ENCODE data around the gene TRAPPC12.

Gene TRAPPC12

DNA sequence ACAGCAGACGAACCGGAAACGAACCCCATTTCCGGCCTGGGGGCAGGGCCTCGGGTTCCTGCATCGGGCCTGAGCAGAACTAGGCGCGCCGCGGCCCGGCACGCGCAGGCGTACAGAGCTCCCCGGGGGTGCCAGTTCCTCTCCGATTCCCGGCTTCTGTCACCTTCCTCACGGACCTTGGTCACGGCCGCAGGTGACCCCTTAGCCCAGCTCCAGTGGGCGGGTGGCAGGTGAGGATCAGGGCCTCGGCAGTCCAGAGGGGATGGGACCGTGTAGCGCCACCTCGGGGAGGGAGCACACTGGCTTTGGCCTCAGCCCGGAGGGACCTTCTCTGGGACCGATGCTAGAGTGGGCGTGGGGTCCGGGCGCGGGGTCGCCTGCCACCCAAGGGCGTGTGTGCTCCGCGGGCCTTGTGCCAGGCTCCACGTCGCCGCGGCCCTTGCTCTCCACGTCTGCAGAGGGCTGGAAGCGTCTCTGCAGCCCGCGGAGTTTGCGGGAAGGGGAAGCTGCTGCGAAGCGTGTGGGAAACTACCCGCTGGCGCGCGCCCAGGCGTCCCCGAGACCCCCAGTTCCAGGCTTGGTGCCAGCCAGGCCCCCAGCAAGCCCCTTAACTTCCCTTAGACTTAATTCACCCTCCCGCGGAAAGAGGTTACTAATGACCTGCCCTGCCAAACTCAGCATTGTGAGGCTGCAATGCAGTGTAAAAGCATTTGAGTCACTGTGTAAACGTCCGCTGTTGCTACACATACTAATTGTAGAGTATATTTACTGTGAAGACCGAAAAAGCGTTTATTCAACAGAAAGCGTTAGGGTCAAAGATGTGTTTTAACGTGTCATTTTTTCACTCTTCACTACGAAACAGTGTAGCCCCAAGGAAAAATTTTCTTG is at the start of gene TRAPPC12:
Gene TRAPPC12, plus strand, starts transcription at position 48 of the 888 bp plus-strand sequence. CDS start 7,930 bp downstream, outside the sequence.
- no peaks in the 10 kb centered on the region for H3K27me3 ChIP-seq (ENCODE audit: insufficient read depth, insufficient read length)
- TF ChIP-seq SUZ12 (IDR thresholded peaks at IDR 0.05; ENCODE audit: extremely low read depth, insufficient read depth, insufficient read length) = no peak
- no peak for TF ChIP-seq ZNF274 (IDR thresholded peaks at IDR 0.05; ENCODE audit: low read depth, low read length)
- TF ChIP-seq YY1 (IDR thresholded peaks at IDR 0.05; ENCODE audit: insufficient read depth, insufficient read length) = no peak
- peak within 1 kb of the TSS; percentile 97 for H3K9ac ChIP-seq (ENCODE audit: insufficient read length, low read depth)
- H3K36me3 ChIP-seq (ENCODE audit: insufficient read depth, insufficient read length, low read length) = peaks cover 25% of the 10 kb centered on the region
- H3K9me3 ChIP-seq (ENCODE audit: insufficient read depth, low read length) = no peaks in the 10 kb centered on the region
- H3K4me3 ChIP-seq (ENCODE audit: insufficient read length, low read depth) = peak within 1 kb of the TSS; percentile 92
- H3K4me1 ChIP-seq (ENCODE audit: insufficient read depth, insufficient read length) = peaks cover 5% of the 10 kb centered on the region
- DNase-seq (ENCODE audit: low read depth, low spot score) = peak; percentile 88

DNA sequence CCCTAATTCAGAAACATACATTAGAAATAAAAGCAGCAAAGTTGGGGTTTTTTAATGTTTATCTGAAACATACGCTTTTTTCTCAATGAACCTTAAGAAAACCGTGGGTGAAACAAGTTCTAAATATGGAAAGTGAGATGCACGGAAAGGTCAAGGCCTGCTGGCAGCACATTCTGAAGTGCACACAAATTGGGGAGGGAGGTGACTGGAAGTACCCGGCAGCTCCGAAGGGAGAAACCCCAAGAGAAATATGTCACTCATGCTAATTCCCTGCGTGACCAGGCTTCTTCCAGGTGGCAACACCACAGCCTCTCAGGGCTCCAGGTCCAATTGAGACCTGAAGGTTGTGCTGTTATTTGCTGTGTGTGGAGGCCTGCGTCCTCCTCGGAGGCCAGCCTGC is 47.4 kb upstream of the TRAPPC12 start:
- H3K9ac ChIP-seq (ENCODE audit: insufficient read length, low read depth) = no peak overlapping the region
- TF ChIP-seq YY1 (IDR thresholded peaks at IDR 0.05; ENCODE audit: insufficient read depth, insufficient read length) (no peak), ZNF274 (IDR thresholded peaks at IDR 0.05; ENCODE audit: low read depth, low read length) (no peak), SUZ12 (IDR thresholded peaks at IDR 0.05; ENCODE audit: extremely low read depth, insufficient read depth, insufficient read length) (no peak)
- peaks cover 7% of the 10 kb centered on the region; the same call in 1 of the 2 replicates for H3K9me3 ChIP-seq (ENCODE audit: insufficient read depth, low read length)
- DNase-seq (ENCODE audit: low read depth, low spot score) = no peak
- no peaks in the 10 kb centered on the region for H3K27me3 ChIP-seq (ENCODE audit: insufficient read depth, insufficient read length)
- no peak overlapping the region for H3K4me3 ChIP-seq (ENCODE audit: insufficient read length, low read depth)
- H3K4me1 ChIP-seq (ENCODE audit: insufficient read depth, insufficient read length) = no peaks in the 10 kb centered on the region
- H3K36me3 ChIP-seq (ENCODE audit: insufficient read depth, insufficient read length, low read length) = peaks cover 42% of the 10 kb centered on the region

DNA sequence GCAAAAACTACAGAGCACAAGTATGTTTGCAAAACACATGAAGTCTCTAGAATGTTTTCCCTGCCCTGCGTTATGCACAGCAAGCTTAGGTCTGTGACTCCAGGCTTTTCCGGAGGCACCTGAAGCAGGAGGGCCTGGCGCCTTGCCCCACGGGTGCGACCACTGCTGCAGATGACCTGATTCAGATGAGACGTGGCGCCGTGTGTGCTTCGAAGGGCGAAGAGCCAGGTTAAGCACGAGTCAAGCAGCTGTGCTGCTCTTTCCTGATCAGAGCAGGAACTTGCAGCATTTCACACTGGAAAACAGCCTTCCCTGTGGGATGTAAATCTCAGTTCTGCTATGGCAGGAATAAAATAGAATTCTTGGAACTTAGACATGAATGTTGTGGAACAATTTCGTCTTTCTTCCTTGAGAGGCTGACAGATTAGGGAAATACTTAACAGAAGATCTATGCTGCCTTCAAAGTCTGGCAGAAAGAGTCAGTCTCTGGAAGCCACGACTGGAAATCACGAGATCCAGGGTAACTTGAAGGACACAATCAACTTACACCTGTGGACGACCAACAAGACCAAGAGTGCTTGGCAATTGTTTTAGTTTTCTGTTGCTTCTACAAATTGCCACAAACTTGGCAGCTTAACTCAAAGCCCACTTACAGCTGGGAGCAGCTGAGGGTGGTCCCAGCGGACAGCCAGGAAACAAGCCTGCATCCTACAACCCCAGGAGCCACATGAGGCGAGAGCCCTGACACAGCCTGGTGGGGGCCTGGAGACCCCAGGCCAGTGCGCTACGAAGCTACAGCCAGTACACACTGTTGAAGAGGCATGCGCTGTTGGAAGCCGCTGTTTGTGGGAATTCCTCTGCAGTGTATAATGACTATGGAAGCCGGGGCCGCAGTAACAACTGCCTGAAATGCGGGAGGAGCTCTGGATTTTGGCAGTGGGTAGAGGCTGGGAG is 44.8 kb upstream of the TRAPPC12 start:
- Histone ChIP-seq H3K27me3 (ENCODE audit: insufficient read depth, insufficient read length) (no peaks in the 10 kb centered on the region), H3K4me1 (ENCODE audit: insufficient read depth, insufficient read length) (no peaks in the 10 kb centered on the region), H3K36me3 (ENCODE audit: insufficient read depth, insufficient read length, low read length) (peaks cover 46% of the 10 kb centered on the region), H3K4me3 (ENCODE audit: insufficient read length, low read depth) (no peak overlapping the region), H3K9ac (ENCODE audit: insufficient read length, low read depth) (peak overlapping the region; percentile 42), H3K9me3 (ENCODE audit: insufficient read depth, low read length) (peaks cover 7% of the 10 kb centered on the region; the same call in 1 of the 2 replicates)
- TF ChIP-seq YY1 (IDR thresholded peaks at IDR 0.05; ENCODE audit: insufficient read depth, insufficient read length) = no peak
- TF ChIP-seq ZNF274 (IDR thresholded peaks at IDR 0.05; ENCODE audit: low read depth, low read length) = no peak
- TF ChIP-seq SUZ12 (IDR thresholded peaks at IDR 0.05; ENCODE audit: extremely low read depth, insufficient read depth, insufficient read length) = no peak
- DNase-seq (ENCODE audit: low read depth, low spot score) = no peak

DNA sequence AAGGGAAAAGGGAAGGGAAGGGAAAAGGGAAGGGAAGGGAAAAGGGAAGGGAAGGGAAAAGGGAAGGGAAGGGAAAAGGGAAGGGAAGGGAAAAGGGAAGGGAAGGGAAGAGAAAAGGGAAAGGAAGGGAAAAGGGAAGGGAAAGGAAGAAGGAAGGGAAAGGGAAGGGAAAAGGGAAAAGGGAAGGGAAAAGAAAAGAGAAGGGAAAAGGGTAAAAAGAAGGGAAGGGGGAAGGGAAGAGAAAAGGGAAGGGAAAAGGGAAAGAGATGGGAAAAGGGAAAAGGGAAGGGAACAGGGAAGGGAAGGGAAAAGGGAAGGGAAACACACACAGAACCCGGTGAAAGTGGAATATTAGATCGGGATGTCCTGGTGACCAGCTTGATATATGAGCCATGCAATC is 42.6 kb upstream of the TRAPPC12 start:
- Histone ChIP-seq H3K9me3 (ENCODE audit: insufficient read depth, low read length) (peaks cover 7% of the 10 kb centered on the region; the same call in 1 of the 2 replicates), H3K36me3 (ENCODE audit: insufficient read depth, insufficient read length, low read length) (peaks cover 41% of the 10 kb centered on the region), H3K4me1 (ENCODE audit: insufficient read depth, insufficient read length) (no peaks in the 10 kb centered on the region), H3K4me3 (ENCODE audit: insufficient read length, low read depth) (no peak overlapping the region), H3K27me3 (ENCODE audit: insufficient read depth, insufficient read length) (no peaks in the 10 kb centered on the region), H3K9ac (ENCODE audit: insufficient read length, low read depth) (no peak overlapping the region)
- TF ChIP-seq ZNF274 (IDR thresholded peaks at IDR 0.05; ENCODE audit: low read depth, low read length) (no peak), YY1 (IDR thresholded peaks at IDR 0.05; ENCODE audit: insufficient read depth, insufficient read length) (no peak), SUZ12 (IDR thresholded peaks at IDR 0.05; ENCODE audit: extremely low read depth, insufficient read depth, insufficient read length) (no peak)
- no peak for DNase-seq (ENCODE audit: low read depth, low spot score)

DNA sequence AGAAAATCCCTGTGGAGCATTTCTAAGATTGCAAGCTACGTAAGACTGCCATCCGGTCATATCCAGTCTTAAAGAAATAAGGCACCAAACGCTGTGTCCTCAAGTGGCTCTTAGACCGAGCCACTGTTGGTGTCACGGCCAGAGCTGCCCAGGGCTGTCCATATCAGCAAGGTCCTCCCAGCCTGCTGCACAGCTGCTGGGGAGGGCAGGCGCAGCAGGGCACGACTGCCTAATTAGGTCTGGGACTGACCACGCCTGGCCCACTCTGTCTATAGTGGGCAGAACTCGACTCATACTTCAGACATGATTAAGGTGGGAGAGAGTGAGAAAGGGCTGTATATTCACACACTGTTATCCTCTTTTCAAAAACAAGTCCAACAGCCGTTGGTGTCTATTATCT is 41.2 kb upstream of the TRAPPC12 start:
- H3K4me1 ChIP-seq (ENCODE audit: insufficient read depth, insufficient read length) = no peaks in the 10 kb centered on the region
- DNase-seq (ENCODE audit: low read depth, low spot score) = no peak
- H3K9me3 ChIP-seq (ENCODE audit: insufficient read depth, low read length) = peaks cover 7% of the 10 kb centered on the region; the same call in 1 of the 2 replicates
- no peaks in the 10 kb centered on the region for H3K27me3 ChIP-seq (ENCODE audit: insufficient read depth, insufficient read length)
- no peak overlapping the region for H3K9ac ChIP-seq (ENCODE audit: insufficient read length, low read depth)
- H3K4me3 ChIP-seq (ENCODE audit: insufficient read length, low read depth) = no peak overlapping the region
- TF ChIP-seq SUZ12 (IDR thresholded peaks at IDR 0.05; ENCODE audit: extremely low read depth, insufficient read depth, insufficient read length) (no peak), ZNF274 (IDR thresholded peaks at IDR 0.05; ENCODE audit: low read depth, low read length) (no peak), YY1 (IDR thresholded peaks at IDR 0.05; ENCODE audit: insufficient read depth, insufficient read length) (no peak)
- peaks cover 37% of the 10 kb centered on the region for H3K36me3 ChIP-seq (ENCODE audit: insufficient read depth, insufficient read length, low read length)

DNA sequence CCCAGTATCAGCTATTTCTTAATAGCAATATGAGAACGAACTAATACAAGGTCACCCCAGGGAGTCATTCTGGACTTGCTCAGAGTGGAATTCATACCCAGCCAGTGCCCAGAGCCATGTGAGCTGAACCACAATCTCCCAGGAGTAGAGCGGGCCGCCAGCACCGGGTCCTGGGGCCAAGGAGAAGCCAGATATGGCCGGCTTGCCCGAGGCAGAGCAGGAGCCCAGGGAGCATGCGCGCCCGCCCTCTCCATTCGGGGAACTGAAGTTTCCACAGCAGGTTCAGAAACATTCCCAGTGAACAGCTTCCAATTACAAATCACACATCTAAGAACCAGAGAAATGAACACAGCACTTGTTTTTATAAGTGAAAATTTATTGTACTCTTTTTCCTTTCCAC is 39.4 kb upstream of the TRAPPC12 start:
- H3K9ac ChIP-seq (ENCODE audit: insufficient read length, low read depth) = no peak overlapping the region
- no peaks in the 10 kb centered on the region for H3K4me1 ChIP-seq (ENCODE audit: insufficient read depth, insufficient read length)
- no peak overlapping the region for H3K4me3 ChIP-seq (ENCODE audit: insufficient read length, low read depth)
- TF ChIP-seq SUZ12 (IDR thresholded peaks at IDR 0.05; ENCODE audit: extremely low read depth, insufficient read depth, insufficient read length) (no peak), ZNF274 (IDR thresholded peaks at IDR 0.05; ENCODE audit: low read depth, low read length) (no peak), YY1 (IDR thresholded peaks at IDR 0.05; ENCODE audit: insufficient read depth, insufficient read length) (no peak)
- DNase-seq (ENCODE audit: low read depth, low spot score) = no peak
- peaks cover 7% of the 10 kb centered on the region; the same call in 1 of the 2 replicates for H3K9me3 ChIP-seq (ENCODE audit: insufficient read depth, low read length)
- no peaks in the 10 kb centered on the region for H3K27me3 ChIP-seq (ENCODE audit: insufficient read depth, insufficient read length)
- peaks cover 22% of the 10 kb centered on the region for H3K36me3 ChIP-seq (ENCODE audit: insufficient read depth, insufficient read length, low read length)
